Measurements from ENCODE around the gene RS1.

GRCh38 chrX:18650662-18651061, 21.2 kb downstream of the RS1 start:
- TF ChIP-seq, protein P1, sequence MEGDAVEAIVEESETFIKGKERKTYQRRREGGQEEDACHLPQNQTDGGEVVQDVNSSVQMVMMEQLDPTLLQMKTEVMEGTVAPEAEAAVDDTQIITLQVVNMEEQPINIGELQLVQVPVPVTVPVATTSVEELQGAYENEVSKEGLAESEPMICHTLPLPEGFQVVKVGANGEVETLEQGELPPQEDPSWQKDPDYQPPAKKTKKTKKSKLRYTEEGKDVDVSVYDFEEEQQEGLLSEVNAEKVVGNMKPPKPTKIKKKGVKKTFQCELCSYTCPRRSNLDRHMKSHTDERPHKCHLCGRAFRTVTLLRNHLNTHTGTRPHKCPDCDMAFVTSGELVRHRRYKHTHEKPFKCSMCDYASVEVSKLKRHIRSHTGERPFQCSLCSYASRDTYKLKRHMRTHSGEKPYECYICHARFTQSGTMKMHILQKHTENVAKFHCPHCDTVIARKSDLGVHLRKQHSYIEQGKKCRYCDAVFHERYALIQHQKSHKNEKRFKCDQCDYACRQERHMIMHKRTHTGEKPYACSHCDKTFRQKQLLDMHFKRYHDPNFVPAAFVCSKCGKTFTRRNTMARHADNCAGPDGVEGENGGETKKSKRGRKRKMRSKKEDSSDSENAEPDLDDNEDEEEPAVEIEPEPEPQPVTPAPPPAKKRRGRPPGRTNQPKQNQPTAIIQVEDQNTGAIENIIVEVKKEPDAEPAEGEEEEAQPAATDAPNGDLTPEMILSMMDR (conservative IDR thresholded peaks at IDR 0.05): no peak
- no peak for TF ChIP-seq ZFX (IDR thresholded peaks at IDR 0.05)

All from C4-2B (cell line).